Stomach (tissue), 9 donors: ENCODE results near the gene SGMS1. TPM values are rescaled to one million over a fixed set of nuclear protein-coding genes. Genes with fewer than 3 reads are reported as not detected.

Experiments
- DNase-seq, 2 donors: peaks; one replicate each; pipeline versions ENCODE4 v3.0.0 to v3.0.0-alpha.2; 2013 to 2019
- H3K27ac ChIP-seq, 5 donors: fragments of 200-600 bp in 4 of 5; sonication (generic) in 4 of 5; one replicate each; pipeline ENCODE4 v1.5.1; 2013 to 2019; ENCODE audit warnings: mild to moderate bottlenecking in 1 of 5, moderate library complexity in 1 of 5
- H3K27me3 ChIP-seq, 3 donors: fragments of 200-600 bp; sonication (generic); one replicate each; pipeline ENCODE4 v1.5.1; 2017 to 2019; ENCODE audit warnings: mixed run types in 1 of 3
- H3K36me3 ChIP-seq, 4 donors: fragments of 200-600 bp; sonication (generic); 1 replicate in 3 of 4; 2 replicates in 1 of 4; pipeline ENCODE4 v1.5.1; 2016 to 2019
- H3K4me1 ChIP-seq, 4 donors: fragments of 200-600 bp; sonication (generic); one replicate each; pipeline ENCODE4 v1.5.1; 2016 to 2019
- H3K4me3 ChIP-seq, 4 donors: fragments of 200-600 bp; sonication (generic) in 3 of 4; one replicate each; pipeline ENCODE4 v1.5.1; 2016 to 2019; ENCODE audit warnings: mild to moderate bottlenecking in 1 of 4
- H3K9me3 ChIP-seq, 4 donors: fragments of 200-600 bp; sonication (generic); one replicate each; pipeline ENCODE4 v1.5.1; 2016 to 2019
- CTCF ChIP-seq, 7 experiments: fragments of 450-650 bp in 4 of 7; fragments of 200-600 bp in 3 of 7; sonication (generic) in 3 of 7; IDR thresholded peaks; one replicate each; pipeline ENCODE4 v1.5.1; 2016 to 2019; ENCODE audit warnings: antibody characterized with exemption in 7 of 7, control low read depth in 2 of 7, mild to moderate bottlenecking in 1 of 7
- EP300 ChIP-seq: sonication (generic); formaldehyde crosslinking; IDR thresholded peaks from one replicate; pipeline ENCODE4 v1.6.1; 2017; ENCODE audit warnings: antibody characterized with exemption
- POLR2A ChIP-seq, 4 donors: fragments of 450-650 bp; IDR thresholded peaks; one replicate each; pipeline ENCODE4 v1.6.1; 2016; ENCODE audit warnings: antibody characterized with exemption in 4 of 4, control low read depth in 2 of 4, mild to moderate bottlenecking in 1 of 4, moderate library complexity in 1 of 4
- POLR2AphosphoS5 ChIP-seq, 3 donors: sonication (generic); formaldehyde crosslinking; IDR thresholded peaks; one replicate each; pipeline ENCODE4 v1.6.1; 2016; ENCODE audit warnings: antibody characterized with exemption in 3 of 3
- WGBS, 5 donors: extraction: QIAGEN DNeasy Blood & Tissue Kit in 3 of 5; methylation state at CpG; one replicate each; pipeline versions ENCODE4 v1.1.5 to v1.1.7; 2013 to 2018; 5-methylcytosine and 5-hydroxymethylcytosine counted together
- intact Hi-C: fragments of 100-400 bp; cut with DNase I; formaldehyde crosslinking; loops from one replicate; pipeline ENCODE4 v1.15.1; 2023; ENCODE audit warnings: low total_unique reads
- polyA plus RNA-seq, 3 donors: library from polyadenylated mRNA; stranded (reverse); fragments of 200-250 nt; gene quantifications; one replicate each; pipeline ENCODE4 v1.2.3, GENCODE V29; 2013
- total RNA-seq, 5 donors: library from RNA; depleted of rRNA; stranded (reverse); fragments of >200 nt; gene quantifications; one replicate each; pipeline versions ENCODE4 v1.1.0 to v1.2.3, GENCODE V29; 2014 to 2016
- donor health status: healthy with polysubstance abuse.
- donor health status: Bipolar disorder and iron deficiency.
- donor health status: healthy.

Gene SGMS1
- total and polyA plus RNA-seq, 8 donors = 6.2 to 229 (median 49.6) TPM

GRCh38 chr10:50416881-50417280 lies 206.9 kb downstream of the SGMS1 start:
- no peaks in the 10 kb centered on the region for H3K36me3 ChIP-seq
- H3K9me3 ChIP-seq = no peaks in the 10 kb centered on the region
- intact Hi-C loops = no loop called here
- H3K4me3 ChIP-seq = peak overlapping the region in 2 of 4 donors; percentile 65 to 67
- TF ChIP-seq EP300 (no peak), POLR2A (IDR thresholded peaks at IDR 0.05) (no peak), POLR2AphosphoS5 (IDR thresholded peaks at IDR 0.05) (no peak), CTCF (IDR thresholded peaks at IDR 0.05) (no peak)
- no peak overlapping the region for H3K27ac ChIP-seq
- no peaks in the 10 kb centered on the region for H3K27me3 ChIP-seq
- no peak for DNase-seq
- peaks cover 19 to 69% (median 43%) of the 10 kb centered on the region in 4 donors for H3K4me1 ChIP-seq
- 62 to 80% (median 71%) methylated on average over 6 of the region's 6 CpGs for WGBS, 5 donors

- DNase-seq = peak in 1 of 2 donors; percentile 32
These were observed 207.5 kb downstream of the SGMS1 start for GRCh38 chr10:50416181-50416824.

GRCh38 chr10:50415292-50415691 lies 208.5 kb downstream of the SGMS1 start:
- Histone ChIP-seq H3K9me3 (no peaks in the 10 kb centered on the region), H3K4me3 (no peak overlapping the region), H3K4me1 (peaks cover 13 to 71% (median 41%) of the 10 kb centered on the region in 4 donors), H3K27ac (no peak overlapping the region), H3K27me3 (no peaks in the 10 kb centered on the region), H3K36me3 (no peaks in the 10 kb centered on the region)
- intact Hi-C loops = no loop called here
- 86 to 95% (median 93%) methylated on average over 3 of the region's 3 CpGs for WGBS, 5 donors
- DNase-seq = no peak
- TF ChIP-seq POLR2A (IDR thresholded peaks at IDR 0.05) (no peak), EP300 (no peak), CTCF (IDR thresholded peaks at IDR 0.05) (no peak), POLR2AphosphoS5 (IDR thresholded peaks at IDR 0.05) (no peak)

More at GRCh38 chr10:50416181-50416824, 207.5 kb downstream of the SGMS1 start:
- H3K4me3 ChIP-seq = peak overlapping the region in 1 of 4 donors; percentile 65
- H3K9me3 ChIP-seq = no peaks in the 10 kb centered on the region
- TF ChIP-seq CTCF (IDR thresholded peaks at IDR 0.05) (no peak), POLR2A (IDR thresholded peaks at IDR 0.05) (no peak), EP300 (no peak), POLR2AphosphoS5 (IDR thresholded peaks at IDR 0.05) (no peak)
- H3K27me3 ChIP-seq = no peaks in the 10 kb centered on the region
- H3K36me3 ChIP-seq = no peaks in the 10 kb centered on the region
- H3K27ac ChIP-seq = no peak overlapping the region
- 49 to 67% (median 60%) methylated on average over 2 of the region's 2 CpGs for WGBS, 5 donors
- intact Hi-C loops = no loop called here
- peaks cover 13 to 68% (median 43%) of the 10 kb centered on the region in 4 donors for H3K4me1 ChIP-seq

- 60 to 74% (median 73%) methylated on average over 6 of the region's 6 CpGs for WGBS, 5 donors
- H3K36me3 ChIP-seq = no peaks in the 10 kb centered on the region
- intact Hi-C loops = no loop called here
- no peaks in the 10 kb centered on the region for H3K9me3 ChIP-seq
- no peak for DNase-seq
- no peak for TF ChIP-seq CTCF (IDR thresholded peaks at IDR 0.05)
- TF ChIP-seq POLR2A (IDR thresholded peaks at IDR 0.05) = no peak
- no peak for TF ChIP-seq POLR2AphosphoS5 (IDR thresholded peaks at IDR 0.05)
- no peak for TF ChIP-seq EP300
- no peak overlapping the region for H3K27ac ChIP-seq
- no peak overlapping the region for H3K4me3 ChIP-seq
- peaks cover 5 to 45% (median 17%) of the 10 kb centered on the region in 4 donors for H3K4me1 ChIP-seq
- no peaks in the 10 kb centered on the region for H3K27me3 ChIP-seq
These were observed 213.5 kb downstream of the SGMS1 start for GRCh38 chr10:50410066-50410811.
